Cortex of kidney (tissue), 1 donor: Measurements from ENCODE around the gene PITPNB.

ENCODE experiments used
- DNase-seq: peaks from one replicate; lab custom pipeline; 2025; lab: John Stamatoyannopoulos, UW

The PITPNB gene

DNA sequence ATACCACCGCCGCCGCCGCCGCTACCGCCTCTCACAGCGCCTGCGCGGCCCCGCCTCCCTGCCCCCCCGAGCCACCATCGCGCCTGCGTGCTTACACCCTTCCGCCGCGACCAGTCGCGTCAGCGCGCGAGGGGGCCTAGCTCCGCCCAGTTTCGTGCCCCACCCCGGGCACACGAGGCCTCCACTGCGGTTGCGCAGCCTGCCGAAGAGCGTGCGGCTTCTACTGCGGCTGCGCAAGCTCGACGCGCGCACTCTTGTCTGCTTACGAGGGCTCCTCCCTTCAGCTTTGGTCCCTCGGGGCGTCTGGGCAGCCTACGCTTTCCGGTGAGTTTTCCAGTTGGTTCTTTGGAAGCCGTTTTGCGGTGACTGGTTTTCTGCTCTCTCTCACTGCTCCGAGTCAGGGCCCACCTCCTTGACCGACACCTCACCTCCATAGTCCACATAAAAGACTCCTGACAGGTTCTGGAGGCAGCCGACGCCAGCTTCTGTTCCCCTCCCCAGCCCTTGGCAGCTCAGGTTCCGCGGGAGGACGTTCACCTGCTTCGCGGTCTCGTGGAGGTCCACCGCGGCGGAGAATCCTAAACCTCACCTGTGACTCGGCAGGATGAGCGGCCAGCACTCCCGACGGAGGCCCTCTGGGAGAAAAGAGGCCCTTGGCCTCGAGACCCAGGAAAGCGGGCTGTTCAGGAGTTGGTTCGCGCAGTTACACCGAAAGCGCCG lies at the start of gene PITPNB:
Gene PITPNB (minus strand): TSS at position 35 of the 720 bp plus-strand sequence. CDS start 65 bp downstream, outside the sequence.
- DNase-seq, result peak; percentile 88

DNA sequence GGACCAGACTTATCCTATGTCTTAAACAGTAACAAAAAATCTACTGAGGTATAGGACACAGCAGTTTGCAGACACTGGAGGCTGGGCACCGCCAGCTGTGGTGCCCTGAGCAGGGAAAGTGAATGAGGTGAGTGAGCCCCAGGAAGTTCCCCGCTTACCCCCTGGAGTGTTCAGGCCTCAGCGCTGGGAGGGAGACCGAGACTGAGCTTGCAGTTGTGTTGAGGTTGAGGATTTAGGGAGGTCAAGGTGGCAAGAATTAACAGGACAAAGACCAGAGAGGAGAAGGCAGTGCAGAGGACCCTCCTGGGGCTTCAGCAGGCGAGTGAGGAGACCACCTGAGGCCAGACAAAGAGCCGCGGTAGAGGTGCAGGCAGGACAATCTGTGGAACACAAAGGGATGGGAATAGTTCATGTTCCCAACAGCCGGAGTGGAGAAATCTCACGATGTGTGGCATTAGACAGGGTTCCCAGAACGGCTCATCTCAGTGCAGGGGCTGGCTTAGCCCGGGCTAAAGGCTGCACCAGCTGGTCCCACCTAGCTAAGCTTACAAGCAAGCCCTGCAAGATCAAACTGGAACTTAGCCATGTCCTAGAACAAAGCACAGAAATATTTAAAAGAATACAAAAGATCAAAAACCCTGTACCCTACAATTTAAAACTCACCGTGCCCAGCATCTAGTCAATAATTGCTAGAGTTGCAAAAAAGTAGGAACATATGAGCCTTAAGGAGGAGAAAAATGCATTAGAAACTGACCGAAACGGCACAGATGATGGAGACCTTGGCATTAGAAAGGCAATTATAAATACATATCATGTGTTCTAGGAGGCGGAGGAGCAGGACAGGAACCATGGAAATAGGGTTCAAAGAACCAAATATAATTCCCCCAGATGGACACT lies 47.4 kb upstream of the PITPNB start:
- DNase-seq, result no peak

DNA sequence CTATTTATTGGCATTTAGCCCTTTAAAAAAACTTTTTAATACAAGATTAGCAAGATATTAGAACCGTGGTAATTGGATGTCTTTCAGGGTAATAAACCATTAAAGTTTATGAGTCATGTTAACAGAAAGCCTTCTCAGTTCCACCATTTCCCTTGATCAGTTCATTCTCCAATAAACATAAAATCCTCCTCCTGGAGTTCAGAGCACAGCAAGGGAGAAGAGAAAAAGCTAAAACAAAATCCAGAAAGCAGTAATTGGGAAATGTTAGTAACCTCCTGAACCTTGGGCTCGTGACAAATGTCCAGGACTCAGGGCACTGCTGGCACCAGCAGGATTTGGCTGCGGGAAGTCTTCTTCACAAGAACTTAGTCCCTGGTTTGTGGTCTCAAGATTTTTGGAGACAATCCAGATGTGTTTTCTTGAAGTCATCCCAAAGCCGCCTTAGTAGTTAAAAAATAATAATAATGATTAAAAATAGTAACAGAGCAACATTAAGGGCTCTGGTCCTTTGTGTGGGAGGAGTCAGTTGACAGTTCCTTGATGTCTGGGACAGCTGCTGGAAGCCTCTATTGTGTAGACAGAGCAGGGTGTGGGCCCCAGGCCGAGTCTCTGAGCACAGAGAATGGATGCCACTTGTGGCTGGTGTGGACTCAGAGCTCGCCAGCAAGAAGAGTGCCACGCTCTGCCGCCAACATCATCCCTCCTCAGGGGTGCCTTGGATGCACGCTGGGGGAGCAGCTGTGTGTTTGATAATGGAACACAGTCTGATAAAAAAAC lies 43.4 kb upstream of the PITPNB start:
- no peak for DNase-seq

DNA sequence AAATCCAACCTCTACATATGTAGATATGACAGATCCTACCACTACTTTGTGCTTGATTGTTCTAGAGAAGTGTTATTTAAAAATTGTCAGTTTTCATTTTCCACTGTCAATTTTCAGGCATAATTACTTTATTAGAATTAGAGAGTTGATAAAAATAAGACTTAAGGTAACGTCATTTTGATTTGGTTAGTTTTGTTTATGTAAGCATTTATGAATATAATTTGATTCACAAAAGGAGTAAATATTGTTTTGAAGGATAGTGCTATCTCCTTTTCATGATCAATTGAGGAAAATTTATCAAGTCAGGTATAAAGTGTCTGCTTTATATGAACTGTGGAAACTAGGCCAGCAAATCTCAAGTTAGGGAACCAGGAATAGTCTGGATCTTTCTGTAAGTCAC lies 42.6 kb upstream of the PITPNB start:
- no peak for DNase-seq

DNA sequence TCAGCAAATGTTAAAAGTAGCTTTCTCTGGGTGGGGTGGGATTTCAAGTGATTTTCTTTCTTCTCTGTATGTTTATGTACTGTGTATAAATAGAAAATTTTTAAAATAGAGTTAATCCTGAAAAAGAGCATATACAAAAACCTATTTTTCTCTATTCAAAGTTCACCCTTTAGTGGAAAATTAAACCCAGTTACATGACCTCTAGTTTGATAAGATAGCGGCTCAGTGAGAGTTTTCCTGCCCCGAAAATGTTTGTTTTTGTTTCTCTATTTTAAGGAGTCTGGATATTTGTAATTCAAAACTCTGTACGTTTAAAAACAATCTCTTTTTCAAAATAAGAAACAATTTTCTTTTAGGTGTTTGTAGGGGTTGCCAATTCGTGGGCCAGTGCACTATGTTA lies 42.1 kb upstream of the PITPNB start:
- DNase-seq, result no peak

DNA sequence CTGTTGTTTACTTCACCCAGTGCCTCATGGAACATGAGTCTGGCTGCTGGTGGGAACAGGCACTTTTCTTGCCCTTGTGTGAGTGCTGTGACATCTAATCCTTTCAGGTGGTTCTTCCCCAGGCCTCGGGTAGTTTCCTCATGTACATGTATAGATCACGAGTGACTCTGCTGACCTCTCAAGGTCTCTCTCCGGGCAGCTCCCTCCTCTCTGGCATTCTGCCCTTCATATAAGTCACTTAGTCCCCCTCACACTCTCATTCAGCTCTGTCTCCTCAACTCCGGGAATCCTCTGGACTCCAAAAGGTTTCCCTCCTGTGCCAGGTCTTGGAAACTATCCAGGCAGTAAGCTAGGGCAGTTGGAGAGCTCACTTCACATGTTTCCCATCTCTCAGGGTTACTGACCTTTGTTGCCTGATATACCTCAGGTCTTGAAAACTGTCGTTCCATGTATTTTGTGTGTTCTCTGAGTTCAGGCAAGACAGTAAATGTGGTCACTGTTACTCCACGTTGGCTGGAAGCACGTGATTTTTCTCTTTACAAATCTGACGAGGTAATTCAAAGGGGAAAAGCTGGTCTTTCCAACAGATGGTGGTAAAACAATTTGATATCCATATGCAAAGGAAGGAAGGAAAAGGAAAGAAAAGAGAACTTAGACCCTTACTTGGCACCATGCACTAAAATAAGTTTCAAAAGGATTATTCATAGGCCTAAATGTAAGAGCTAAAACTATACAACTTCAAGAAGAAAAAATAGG lies 40.5 kb upstream of the PITPNB start:
- DNase-seq, result no peak

DNA sequence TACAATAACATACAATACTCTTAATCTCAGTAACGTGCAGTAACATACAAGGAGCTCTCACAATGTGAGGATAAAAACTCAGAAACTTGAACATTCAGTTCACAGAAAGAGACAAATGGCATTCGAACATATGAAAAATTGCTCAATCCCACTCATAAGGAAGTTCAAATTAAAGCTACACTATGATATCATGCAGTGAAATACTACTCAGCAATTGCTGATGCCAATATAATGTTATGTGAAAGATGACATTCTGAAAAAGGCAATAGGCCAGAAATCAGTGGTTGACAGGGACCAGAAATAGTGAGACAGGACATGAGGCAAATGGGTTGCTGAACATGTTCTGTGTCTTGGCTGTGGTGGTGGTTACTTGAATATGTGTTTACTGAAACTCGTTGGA lies 33.7 kb upstream of the PITPNB start:
- DNase-seq, result no peak

DNA sequence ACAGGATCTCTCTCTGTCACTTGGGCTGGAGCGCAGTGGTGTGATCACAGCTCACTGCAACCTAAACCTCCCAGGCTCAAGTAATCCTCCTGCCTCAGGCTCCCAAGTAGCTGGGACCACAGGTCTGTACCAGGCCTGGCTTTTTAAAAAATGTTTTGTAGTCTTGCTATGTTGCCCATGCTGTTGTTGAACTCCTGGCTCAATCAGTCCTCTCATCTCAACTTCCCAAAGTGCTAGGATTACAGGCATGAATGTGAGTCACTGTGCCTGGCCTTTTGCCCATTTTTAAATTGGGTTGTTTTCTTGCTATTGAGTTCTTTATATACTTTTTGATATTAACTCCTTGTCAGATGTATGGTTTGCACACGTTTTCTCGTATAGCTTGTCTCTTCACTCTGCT lies 33.0 kb upstream of the PITPNB start:
- DNase-seq, result no peak

DNA sequence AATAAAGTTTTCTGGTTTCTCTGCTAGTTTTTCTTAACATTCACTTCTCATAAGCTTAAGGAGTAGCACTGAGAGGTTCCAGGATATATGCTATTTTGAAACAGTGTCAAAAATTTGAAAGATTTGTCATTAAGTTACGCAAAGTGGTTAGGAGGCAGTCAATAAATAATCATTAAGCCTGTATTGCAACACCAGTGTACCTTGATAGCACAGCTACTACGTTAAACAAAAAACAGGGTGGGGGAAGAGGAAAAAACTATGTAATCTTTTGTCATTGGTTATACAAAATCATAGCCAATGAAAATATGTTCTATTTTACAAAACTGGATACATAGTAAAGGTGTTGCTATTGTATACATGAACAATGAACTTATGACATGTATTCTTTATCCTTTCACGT lies 30.4 kb upstream of the PITPNB start:
- DNase-seq, result no peak

DNA sequence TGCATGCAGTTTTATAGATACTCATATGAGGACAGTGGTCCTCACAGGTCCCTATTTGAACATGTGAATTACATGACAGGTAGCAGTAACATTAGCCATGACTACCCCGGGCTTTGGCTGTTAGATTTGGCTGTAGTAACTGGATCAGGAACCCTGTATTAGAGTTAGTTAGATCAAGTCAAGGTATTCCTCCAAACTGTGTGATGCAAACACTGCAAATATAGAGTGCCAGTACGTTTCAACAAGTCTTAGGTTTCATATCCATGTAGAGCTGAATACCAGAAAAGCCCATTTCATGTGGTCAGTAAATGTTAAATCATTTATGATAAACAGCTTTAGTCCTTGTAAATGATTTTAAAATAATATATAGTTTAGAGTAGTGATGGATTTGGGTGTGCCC lies 29.5 kb upstream of the PITPNB start:
- DNase-seq, result no peak

DNA sequence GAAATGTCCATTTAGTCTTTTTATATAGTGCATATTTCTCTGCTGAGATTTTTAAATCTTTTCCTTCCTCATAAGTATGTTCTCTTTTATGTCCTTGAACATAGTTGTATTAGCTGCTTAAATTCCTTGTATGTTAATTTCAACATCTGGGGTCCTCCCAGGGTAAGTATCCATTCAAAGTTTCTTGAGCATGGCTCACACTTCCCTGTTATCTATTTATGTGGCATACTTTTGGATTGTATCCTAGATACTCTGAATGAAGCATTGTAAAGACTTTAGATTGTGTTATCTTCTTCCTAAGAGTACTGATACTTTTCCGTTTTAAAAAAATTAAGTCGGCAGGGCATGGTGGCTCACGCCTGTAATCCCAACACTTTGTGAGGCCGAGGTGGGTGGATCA lies 28.4 kb upstream of the PITPNB start:
- DNase-seq, result no peak

DNA sequence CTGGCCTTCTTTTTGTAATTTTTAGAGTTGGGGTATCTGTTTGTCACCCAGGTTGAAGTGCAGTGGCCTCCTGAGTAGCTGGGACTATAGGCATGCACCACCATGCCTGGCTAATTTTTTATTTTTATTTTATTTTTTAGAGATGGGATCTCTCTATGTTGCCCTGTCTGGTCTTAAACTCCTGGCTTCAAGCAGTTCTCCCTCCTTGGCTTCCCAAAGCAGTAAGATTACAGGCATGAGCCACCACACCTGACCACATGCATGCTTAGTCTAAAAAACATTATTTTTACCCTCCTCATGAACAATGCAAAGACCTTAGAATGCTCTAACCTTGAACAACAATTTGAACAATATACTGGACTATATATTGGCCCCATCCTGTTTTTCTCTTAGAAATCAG lies 22.1 kb upstream of the PITPNB start:
- no peak for DNase-seq

DNA sequence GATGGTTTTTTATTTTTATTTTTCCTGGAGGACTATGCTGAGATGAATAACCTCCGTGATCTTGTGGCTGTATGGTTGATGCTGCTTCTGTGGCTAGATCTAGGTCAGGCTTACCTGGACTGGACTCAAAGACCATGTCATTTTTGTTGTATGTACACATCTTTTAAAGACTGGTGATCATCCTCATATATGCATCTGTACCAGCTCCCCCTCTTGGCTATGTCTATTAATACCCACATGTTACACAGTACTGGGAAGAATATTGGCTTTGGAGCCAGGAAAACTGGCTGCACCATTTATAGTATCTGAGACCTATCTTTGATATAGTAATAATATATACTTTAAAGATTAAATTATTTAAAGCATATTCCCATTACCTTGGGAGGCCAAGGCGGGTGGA lies 18.4 kb upstream of the PITPNB start:
- DNase-seq, result no peak

DNA sequence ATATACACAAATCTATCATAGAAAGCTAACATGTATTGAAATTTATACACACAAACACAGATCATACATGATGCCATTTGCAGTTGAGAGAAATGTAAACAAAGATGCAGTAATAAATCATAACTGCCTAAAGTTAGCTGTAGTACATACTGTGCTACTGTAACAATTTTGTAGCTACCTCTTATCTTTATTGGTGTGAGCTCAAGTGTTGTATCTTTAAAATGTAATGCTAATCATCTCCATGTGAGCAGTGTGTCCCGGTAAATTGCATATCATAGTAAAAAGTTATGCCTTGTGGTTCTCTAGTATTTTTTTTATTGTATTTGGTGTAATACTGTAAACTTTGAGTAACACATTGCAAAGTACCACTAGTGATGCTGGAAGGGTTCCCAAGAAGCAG lies 16.8 kb upstream of the PITPNB start:
- DNase-seq, result no peak

DNA sequence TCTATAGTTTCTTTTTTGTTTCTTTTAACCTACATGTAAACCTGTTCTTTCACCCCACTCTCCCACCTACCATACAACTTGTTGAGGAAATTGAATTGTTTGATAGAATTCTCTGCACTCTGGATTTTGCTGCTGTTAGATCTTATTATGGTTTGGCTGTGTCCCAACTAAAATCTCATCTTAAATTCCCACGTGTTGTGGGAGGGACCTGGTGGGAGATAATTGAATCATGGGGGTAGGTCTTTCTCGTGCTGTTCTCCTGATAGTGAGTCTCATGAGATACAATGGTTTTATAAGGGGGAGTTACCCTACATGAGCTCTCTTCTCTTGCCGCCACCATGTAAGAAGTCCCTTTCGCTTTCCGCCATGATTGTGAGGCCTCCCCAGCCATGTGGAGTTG lies 15.0 kb upstream of the PITPNB start:
- no peak for DNase-seq

DNA sequence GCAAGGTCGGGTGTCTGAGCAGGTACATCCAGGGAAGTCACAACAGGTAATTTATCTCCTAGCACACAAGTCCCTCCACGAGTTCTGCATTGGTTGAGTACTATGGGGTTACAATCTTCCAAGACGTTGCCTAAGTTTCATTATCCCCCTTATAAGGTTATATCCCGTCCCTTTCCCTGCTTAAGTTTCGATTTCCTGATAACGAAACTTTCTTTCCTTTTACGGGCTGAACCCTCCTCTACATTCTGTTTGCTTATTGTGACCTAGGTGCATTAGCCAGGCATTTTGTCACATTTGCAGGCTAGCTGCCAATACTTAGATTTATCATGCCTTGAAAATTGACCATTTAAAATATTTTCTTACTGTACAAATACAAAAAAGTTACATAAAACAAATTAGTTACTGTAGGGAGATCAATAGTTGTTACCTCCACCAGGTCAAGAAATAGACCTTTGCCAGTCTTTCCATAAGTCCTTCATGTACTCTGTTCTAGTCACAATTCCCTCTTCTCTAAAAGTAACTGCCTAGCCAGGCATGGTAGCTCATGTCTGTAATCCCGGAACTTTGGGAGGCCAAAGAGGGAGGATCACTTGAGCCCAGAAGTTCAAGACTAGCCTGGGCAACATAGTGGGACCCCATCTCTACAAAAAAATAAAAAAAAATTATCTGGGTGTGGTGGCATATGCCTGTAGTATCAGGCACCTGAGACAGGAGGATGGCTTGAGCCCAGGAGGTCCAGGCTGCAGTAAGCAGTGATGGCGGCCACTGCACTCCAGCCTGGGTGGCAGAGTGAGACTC lies 14.3 kb upstream of the PITPNB start:
- no peak for DNase-seq

DNA sequence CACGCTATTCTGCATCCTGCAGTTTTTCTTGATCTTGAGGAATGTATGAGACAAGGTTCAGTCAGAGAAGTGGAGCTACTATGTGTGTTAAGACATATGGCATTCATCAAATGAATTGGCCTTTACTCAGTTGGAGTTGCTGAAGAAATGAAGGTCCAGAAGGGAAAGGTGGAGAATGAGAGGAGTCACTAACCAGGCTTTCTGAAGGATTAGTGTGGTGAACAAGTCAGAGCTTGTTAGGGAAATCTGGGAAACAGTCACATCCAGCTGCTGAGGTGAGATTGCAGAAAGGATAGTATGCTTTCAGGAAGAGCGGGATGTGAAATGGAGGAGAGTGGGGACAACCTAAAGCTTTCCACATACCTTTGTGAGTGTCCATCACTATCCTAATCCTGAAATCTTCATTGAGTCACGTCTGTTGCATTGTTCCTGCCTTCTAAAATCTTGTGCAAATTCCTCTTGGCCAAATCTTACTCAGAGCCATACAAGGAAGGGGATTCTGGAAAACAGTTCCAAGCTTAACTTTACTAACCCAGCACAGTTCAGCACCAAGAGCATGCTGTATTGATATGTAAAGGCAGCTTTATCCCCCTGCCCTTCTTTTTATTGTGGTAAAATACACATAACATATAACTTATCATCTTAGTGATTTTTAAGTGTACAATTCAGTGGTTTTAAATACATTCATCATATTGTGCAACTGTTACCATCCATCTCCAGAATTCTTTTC lies 11.4 kb upstream of the PITPNB start:
- DNase-seq, result no peak

DNA sequence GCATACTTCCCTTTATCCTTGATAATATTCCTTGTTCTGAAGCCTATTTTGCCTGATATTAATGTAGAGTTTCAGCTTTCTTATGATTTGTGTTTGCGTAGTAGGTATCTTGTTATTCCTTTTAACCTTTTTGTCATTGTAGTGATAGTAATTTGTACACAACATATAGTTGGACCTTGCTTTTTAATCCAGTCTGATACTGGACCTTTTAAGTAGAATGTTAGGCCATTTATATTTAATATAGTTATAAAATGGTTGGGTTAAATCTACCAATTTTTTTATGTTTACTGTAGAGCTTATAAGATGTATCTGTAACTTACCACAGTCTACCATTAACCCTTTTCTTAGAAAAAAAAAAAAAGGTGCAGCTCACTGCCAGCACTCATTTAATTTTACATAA lies 8.6 kb upstream of the PITPNB start:
- DNase-seq, result no peak

DNA sequence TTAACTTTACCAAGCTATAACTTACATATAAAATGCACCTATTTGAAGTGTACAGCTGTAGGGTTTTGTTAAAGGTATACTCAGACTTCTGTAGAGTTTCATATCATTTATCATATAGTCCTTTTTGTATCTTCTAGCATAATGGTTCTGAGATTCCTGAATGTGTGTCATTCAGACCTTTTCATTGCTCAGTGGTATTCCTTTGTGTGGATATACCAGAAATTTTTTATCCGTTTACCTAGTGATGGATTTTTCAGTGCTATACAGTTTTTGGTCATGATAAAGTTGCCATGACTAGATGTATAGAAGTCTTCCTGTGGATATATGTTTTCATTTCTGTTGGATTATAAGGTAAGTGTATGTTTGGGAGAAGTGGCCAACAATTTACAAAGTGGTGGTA lies 6.3 kb upstream of the PITPNB start:
- no peak for DNase-seq
